HG02938 (cell line): Measurements from ENCODE around the gene TPSB2.
"Not testable (repeated sequence)": the region's sequence is repeated elsewhere in the genome, so short reads cannot be mapped to it uniquely, and the experiment has no call there.

Experiments
- ATAC-seq: cut with Tn5 transposase; IDR thresholded peaks from one replicate; pipeline ENCODE4 v1.9.1; 2021; ENCODE audit warnings: mild to moderate bottlenecking, moderate library complexity; ENCODE audit not compliant: unreplicated experiment

The TPSB2 gene

DNA sequence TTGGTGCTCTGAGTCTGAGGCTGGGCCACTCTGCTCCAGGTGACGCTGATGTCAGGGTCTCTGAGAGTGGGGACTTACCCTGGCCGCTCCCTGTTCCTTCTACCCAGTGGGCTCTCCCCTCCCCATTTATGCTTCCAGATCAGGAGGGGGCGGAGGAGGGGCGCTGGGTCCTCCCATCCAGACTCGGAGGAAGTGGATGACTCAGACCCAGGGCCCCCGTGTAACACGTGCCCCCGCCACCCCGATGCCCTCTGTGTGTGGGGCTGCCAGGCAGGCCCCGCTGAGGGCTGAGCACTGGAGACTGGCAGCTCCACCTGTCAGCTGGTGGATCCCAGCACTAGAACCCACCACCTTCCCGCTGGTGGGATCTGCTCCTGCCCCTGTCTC is at the start of gene TPSB2:
Gene TPSB2, minus strand, starts transcription at position 101 of the 387 bp plus-strand sequence. CDS start 233 bp downstream, outside the sequence.
- not testable (repeated sequence) for ATAC-seq

GRCh38 chr16:1279081-1279944 is 49.3 kb upstream of the TPSB2 start:
- no peak for ATAC-seq

- no peak for ATAC-seq
Measured at GRCh38 chr16:1278477-1278876, 48.5 kb upstream of the TPSB2 start.

DNA sequence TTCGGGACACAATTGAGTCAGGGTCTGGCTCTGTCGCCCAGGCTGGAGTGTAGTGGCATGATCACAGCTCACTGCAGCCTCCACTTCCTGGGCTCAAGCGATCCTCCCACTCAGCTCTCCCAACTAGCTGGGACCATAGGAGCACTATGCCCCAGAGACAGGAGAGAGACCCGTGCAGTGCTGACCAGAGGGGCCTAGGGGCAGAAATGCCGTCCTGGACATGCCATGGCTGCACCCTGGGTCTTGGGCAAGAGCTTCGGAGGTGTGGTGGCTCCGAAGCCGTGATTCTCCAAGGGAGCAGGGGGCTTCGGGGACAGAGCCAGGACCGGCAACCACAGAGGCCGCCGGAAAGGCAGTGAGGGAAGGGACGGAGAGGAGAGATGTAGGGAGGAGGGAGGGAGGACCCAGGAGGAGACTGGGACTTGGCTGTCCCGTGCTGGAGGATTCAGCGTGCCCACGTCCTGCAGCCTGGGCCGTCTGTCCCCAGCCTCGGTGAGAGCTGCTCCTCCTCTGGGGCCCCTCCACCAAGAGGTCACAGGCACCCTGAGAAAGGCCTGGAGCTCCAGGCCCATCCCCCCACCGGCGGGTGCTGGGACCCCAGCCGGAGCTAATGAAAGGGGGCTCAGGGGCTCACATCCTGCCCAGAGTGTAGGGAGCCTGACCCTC is 47.8 kb upstream of the TPSB2 start:
- ATAC-seq = no peak

DNA sequence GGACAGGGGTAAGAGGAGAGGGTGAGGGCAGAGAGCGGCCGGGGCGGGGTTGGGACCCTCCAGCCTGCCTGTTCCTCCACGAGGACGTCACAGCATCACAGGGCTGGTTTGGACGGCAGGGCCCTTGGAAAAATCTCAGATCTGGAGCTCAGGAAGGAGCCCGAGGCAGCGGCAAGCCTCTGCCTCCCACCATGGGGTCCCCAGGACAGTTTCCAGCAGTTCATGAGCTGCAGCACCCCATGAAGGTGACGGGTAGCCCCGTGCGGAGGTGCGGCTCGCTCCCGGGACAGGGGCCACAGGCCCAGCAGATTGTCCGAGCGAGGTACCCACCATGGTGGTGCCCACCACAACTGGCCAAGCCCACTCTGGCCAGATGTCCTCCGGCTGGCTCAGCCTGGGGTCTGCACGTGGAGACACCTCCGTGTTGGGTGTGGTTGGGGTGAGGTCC is 47.2 kb upstream of the TPSB2 start:
- ATAC-seq = no peak

DNA sequence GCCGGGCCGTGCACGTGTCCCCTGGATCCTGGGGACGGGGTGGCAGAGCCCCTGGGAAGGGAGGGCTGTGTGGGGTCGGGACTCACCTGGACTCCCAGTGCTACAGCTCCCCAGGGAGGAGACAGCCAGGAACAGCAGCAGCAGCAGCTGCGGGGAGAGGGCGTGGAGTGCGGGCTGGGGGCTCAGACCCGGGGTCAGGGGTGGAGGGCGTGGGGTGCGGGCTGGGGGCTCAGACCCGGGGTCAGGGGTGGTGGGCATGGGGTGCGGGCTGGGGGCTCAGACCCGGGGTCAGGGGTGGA is 46.5 kb upstream of the TPSB2 start:
- ATAC-seq = no peak

DNA sequence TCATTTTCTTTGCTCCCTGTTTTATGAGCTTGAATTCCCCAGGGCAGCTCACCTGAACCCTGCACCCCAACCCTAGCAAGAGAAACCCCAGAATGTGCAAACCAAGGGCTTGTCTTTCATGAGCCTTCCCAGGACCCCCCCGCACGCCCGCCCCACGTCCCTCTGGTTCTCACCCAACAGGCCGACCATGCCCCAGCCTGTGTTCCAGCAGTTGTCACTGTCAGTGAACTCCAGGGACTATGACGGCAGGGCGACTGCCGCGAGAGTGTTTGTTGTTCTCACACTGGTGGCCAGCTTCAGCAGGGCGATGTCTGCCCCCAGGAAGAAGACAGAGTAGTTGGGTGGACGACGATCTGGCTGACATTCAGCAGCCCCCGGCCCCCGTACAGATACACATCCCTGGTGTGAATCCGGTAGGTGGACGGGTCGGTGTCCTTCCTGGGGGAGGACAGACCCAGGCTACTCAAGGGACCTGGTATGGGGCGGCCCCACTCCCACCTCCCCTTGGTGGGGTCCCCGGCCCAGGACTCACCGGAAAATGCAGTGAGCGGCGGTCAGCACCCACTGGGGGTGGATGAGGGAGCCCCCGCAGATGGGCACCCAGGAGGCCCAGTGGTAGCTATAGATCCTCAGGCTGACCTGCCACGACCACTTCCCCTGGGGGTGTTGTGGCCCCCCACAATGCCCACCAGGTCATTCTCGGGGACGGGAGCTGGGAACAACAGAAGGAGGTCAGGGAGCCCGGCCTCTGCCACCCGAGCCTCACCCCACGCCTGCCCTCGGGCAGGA is 46.0 kb upstream of the TPSB2 start:
- no peak for ATAC-seq

- no peak for ATAC-seq
Measured at GRCh38 chr16:1274767-1275166, 44.8 kb upstream of the TPSB2 start.

DNA sequence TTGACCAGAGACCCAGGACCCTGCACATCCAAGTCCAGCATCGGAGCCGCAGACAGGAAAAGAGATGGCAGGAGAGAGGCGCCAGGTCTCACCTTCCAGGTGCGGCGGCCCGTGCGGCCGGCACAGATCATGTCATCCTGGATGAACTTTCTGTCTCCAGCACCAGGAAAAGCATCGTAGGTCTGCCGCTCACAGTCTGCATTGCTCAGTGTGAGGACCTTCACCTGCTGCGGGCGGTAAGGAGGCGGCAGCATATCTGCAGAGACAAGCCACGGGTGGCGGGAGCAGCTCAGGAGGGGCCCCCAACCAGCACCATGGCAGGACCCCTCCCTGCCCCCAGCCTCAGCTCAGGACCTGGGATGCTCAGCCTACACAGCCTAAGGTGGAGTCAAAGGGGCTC is 43.8 kb upstream of the TPSB2 start:
- no peak for ATAC-seq

DNA sequence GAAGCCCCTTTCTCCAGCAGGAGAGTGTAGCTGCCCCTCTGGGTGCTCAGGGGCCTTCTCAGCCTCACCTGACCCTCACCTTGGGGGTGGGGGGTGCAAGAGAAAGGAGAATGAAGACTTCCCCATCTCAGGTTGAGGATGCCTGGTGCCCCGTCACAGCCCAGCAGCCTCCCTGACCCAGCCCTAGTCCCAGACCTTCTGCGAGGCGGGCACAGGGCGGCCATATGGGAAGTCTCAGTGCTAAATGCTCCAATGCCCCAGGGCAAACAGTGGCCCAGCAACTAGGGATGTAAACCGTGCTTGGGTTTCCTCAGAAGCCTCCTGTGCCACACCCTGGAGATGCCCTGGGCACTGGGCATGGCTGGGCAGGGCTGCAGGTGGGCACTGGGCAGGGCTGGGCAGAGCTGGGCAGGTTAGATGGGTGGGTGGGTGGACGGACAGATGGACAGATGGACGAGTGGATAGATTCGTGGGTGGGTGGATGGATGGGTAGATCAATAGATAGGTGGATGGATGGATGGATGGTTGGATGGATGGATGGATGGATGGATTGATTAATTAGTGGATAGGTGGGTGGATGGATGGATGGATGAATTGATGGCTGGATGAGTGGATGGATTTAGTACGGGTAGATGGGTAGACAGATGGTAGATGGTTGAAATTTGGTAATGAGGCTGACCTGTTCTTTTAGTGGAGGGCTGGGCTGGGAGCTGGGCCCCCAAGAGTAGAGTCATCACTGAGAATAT is 42.6 kb upstream of the TPSB2 start:
- ATAC-seq = no peak

- ATAC-seq = not testable (repeated sequence)
Measured at GRCh38 chr16:1271724-1272413, 41.9 kb upstream of the TPSB2 start.

- ATAC-seq = no peak
Measured at GRCh38 chr16:1271380-1271723, 41.4 kb upstream of the TPSB2 start.

GRCh38 chr16:1269418-1269817 is 39.4 kb upstream of the TPSB2 start:
- not testable (repeated sequence) for ATAC-seq

DNA sequence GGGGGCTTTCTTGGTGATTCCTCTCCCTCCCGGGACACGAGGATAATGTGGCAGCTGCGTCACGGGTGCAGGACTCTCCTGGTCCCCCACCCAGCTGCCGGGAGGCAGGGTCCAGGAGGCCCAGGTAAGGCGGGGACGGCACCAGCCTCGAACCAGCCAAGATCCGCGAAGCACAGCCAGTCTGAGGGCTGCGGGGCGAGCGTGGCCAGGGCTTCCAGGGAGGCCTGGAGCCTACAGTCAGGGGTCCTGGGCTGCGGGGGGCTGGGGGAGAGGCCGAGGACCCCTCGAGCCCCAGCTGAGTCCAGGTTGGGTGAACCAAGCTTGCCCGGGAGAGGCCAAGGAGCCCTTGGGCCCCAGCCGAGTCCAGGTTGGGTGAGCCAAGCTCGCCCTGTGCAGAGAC is 35.8 kb upstream of the TPSB2 start:
- ATAC-seq = no peak

GRCh38 chr16:1265090-1265630 is 35.2 kb upstream of the TPSB2 start:
- no peak for ATAC-seq

- no peak for ATAC-seq
Measured at GRCh38 chr16:1264345-1265089, 34.5 kb upstream of the TPSB2 start.

GRCh38 chr16:1263591-1264344 is 33.8 kb upstream of the TPSB2 start:
- no peak for ATAC-seq

GRCh38 chr16:1262846-1263221 is 32.9 kb upstream of the TPSB2 start:
- no peak for ATAC-seq
